ENCODE results near the gene CDHR2. TPM values are rescaled to one million over a fixed set of nuclear protein-coding genes. Genes with fewer than 3 reads are reported as not detected.
"Not testable (repeated sequence)": the region's sequence is repeated elsewhere in the genome, so short reads cannot be mapped to it uniquely, and the experiment has no call there.

The CDHR2 gene
- total and polyA plus RNA-seq, 4 donors: 0.20 to 23.0 (median 10.9) TPM

DNA sequence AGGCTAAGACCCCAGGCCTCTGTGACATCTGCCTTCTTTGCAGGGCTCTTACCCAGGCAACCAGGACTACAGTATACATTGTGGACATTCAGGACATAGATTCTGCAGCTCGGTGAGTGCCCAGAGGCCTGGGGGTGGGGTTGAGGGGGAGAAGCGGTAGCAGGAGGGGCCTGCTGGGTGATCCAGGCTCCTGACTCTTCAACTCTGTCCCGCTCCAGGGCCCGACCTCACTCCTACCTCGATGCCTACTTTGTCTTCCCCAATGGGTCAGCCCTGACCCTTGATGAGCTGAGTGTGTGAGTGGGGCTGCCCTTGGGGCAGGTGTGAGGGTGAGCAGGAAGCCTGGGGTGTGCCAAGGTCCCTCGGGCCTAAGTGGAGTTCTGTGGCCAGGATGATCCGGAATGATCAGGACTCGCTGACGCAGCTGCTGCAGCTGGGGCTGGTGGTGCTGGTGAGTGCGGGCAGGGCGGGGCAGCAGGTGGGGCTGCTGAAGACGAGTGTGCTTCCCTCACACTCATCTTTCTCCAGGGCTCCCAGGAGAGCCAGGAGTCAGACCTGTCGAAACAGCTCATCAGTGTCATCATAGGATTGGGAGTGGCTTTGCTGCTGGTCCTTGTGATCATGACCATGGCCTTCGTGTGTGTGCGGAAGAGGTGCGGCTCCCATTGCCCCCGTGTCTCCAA, 41.0 kb downstream of the CDHR2 start:
- no peak overlapping the region for H3K27ac ChIP-seq (ENCODE audit: low read depth, low read length)
- WGBS (ENCODE audit: insufficient coverage): 86% methylated on average over 4 of the region's 17 CpGs

GRCh38 chr5:176591667-176592066, 42.5 kb downstream of the CDHR2 start:
- not testable (repeated sequence) for H3K27me3 ChIP-seq (ENCODE audit: control insufficient read depth, insufficient read depth, low read length); H3K27ac ChIP-seq (ENCODE audit: low read depth, low read length); H3K9me3 ChIP-seq (ENCODE audit: control insufficient read depth, insufficient read depth, low read length); H3K4me1 ChIP-seq (ENCODE audit: control insufficient read depth, insufficient read depth, low read length); DNase-seq (ENCODE audit: low read depth in 4 of 6, low spot score in 6 of 6); H3K4me3 ChIP-seq (ENCODE audit: low read depth, low read length)
- 48% methylated on average over 2 of the region's 2 CpGs for WGBS (ENCODE audit: insufficient coverage)
- peaks cover 73% of the 10 kb centered on the region for H3K36me3 ChIP-seq (ENCODE audit: control insufficient read depth, insufficient read depth, low read length)

More for the DNA sequence above, 41.0 kb downstream of the CDHR2 start:
- Histone ChIP-seq H3K27me3 (ENCODE audit: control insufficient read depth, insufficient read depth, low read length) (no peaks in the 10 kb centered on the region), H3K9me3 (ENCODE audit: control insufficient read depth, insufficient read depth, low read length) (peaks cover 1% of the 10 kb centered on the region), H3K4me3 (ENCODE audit: low read depth, low read length) (no peak overlapping the region), H3K36me3 (ENCODE audit: control insufficient read depth, insufficient read depth, low read length) (peaks cover 62% of the 10 kb centered on the region), H3K4me1 (ENCODE audit: control insufficient read depth, insufficient read depth, low read length) (no peaks in the 10 kb centered on the region)
- no peak for DNase-seq (ENCODE audit: low read depth in 4 of 6, low spot score in 6 of 6)

GRCh38 chr5:176592573-176592972, 43.4 kb downstream of the CDHR2 start:
- Histone ChIP-seq H3K9me3 (ENCODE audit: control insufficient read depth, insufficient read depth, low read length) (no peaks in the 10 kb centered on the region), H3K27ac (ENCODE audit: low read depth, low read length) (no peak overlapping the region), H3K36me3 (ENCODE audit: control insufficient read depth, insufficient read depth, low read length) (peaks cover 77% of the 10 kb centered on the region), H3K4me3 (ENCODE audit: low read depth, low read length) (no peak overlapping the region), H3K4me1 (ENCODE audit: control insufficient read depth, insufficient read depth, low read length) (no peaks in the 10 kb centered on the region), H3K27me3 (ENCODE audit: control insufficient read depth, insufficient read depth, low read length) (no peaks in the 10 kb centered on the region)
- WGBS (ENCODE audit: insufficient coverage): 100% methylated on average over 1 of the region's 3 CpGs
- no peak for DNase-seq (ENCODE audit: low read depth in 4 of 6, low spot score in 6 of 6)

DNA sequence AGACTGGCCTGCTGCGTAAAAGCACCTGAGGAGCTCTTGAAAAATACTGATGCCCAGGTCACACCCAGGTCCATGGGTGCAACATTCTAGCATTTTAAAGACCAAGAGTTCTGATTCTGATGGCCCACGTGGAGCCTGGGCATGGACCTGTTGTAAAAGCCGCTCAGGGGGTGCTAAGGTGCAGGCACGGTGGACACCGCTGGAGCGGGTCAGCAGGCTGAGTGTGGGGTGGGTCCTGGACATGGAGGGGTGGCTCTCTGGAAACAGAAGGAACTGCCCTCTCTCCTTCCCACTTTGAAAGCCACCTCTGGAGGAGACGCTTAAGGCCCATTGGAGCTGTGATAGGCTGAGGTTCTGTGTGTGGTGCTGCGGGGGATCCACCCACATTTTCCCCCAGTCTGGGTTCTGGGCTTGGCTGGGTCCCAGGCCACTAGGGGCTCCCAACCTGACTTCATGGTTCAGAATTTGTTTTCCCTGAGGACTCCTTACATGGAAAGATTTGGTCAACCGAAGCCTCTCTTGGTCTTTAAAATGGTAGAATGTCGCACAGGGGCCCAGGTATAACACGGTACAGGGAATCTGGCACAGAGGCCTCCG, 44.2 kb downstream of the CDHR2 start:
- no peak overlapping the region for H3K4me3 ChIP-seq (ENCODE audit: low read depth, low read length)
- DNase-seq (ENCODE audit: low read depth in 4 of 6, low spot score in 6 of 6): no peak
- no peaks in the 10 kb centered on the region for H3K4me1 ChIP-seq (ENCODE audit: control insufficient read depth, insufficient read depth, low read length)
- H3K9me3 ChIP-seq (ENCODE audit: control insufficient read depth, insufficient read depth, low read length): no peaks in the 10 kb centered on the region
- no peaks in the 10 kb centered on the region for H3K27me3 ChIP-seq (ENCODE audit: control insufficient read depth, insufficient read depth, low read length)
- no peak overlapping the region for H3K27ac ChIP-seq (ENCODE audit: low read depth, low read length)
- WGBS (ENCODE audit: insufficient coverage): 92% methylated on average over 8 of the region's 12 CpGs
- peaks cover 81% of the 10 kb centered on the region for H3K36me3 ChIP-seq (ENCODE audit: control insufficient read depth, insufficient read depth, low read length)

DNA sequence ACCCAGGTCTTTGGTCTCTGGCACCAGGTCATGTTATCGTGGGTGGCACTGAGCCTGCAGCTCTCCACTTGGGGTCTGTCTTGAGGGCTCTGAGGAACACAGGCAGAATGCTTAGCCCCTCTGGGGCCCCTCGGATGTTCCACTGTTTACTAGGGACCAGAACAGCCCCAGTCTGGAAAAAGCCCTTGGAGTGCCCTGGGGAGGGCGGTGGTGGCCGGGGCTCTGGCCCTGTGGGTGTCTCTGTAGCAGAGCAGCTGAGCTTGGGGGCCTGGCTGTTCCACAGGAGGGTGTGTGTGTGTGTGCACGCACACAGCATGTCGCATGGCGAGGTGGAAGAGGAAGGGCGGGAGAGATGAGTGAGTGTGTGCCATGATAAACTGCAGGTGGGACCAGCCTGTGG, 45.4 kb downstream of the CDHR2 start:
- no peak for DNase-seq (ENCODE audit: low read depth in 4 of 6, low spot score in 6 of 6)
- Histone ChIP-seq H3K27ac (ENCODE audit: low read depth, low read length) (no peak overlapping the region), H3K9me3 (ENCODE audit: control insufficient read depth, insufficient read depth, low read length) (no peaks in the 10 kb centered on the region), H3K27me3 (ENCODE audit: control insufficient read depth, insufficient read depth, low read length) (no peaks in the 10 kb centered on the region), H3K4me1 (ENCODE audit: control insufficient read depth, insufficient read depth, low read length) (no peaks in the 10 kb centered on the region), H3K36me3 (ENCODE audit: control insufficient read depth, insufficient read depth, low read length) (peaks cover 84% of the 10 kb centered on the region), H3K4me3 (ENCODE audit: low read depth, low read length) (no peak overlapping the region)
- WGBS (ENCODE audit: insufficient coverage): 85% methylated on average over 7 of the region's 8 CpGs

DNA sequence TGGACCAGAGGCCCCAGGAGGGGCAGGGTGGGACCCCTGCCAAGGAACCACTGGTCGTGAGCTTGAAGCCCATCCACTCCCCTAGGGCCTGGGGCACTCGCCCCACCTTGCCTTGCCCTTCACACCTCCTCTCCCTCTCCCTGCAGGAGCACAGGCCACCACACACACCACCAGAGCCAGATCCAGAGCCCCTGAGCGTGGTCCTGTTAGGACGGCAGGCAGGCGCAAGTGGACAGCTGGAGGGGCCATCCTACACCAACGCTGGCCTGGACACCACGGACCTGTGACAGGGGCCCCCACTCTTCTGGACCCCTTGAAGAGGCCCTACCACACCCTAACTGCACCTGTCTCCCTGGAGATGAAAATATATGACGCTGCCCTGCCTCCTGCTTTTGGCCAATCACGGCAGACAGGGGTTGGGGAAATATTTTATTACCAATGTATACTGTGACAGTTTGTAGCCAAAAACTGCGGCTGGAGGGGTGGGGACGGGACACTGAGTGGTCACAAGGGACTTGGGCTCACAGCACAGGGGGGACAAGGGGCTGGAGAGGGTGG, 46.3 kb downstream of the CDHR2 start:
- Histone ChIP-seq H3K4me3 (ENCODE audit: low read depth, low read length) (no peak overlapping the region), H3K27ac (ENCODE audit: low read depth, low read length) (no peak overlapping the region), H3K9me3 (ENCODE audit: control insufficient read depth, insufficient read depth, low read length) (no peaks in the 10 kb centered on the region), H3K4me1 (ENCODE audit: control insufficient read depth, insufficient read depth, low read length) (no peaks in the 10 kb centered on the region), H3K27me3 (ENCODE audit: control insufficient read depth, insufficient read depth, low read length) (no peaks in the 10 kb centered on the region), H3K36me3 (ENCODE audit: control insufficient read depth, insufficient read depth, low read length) (peaks cover 81% of the 10 kb centered on the region)
- 85% methylated on average over 7 of the region's 11 CpGs for WGBS (ENCODE audit: insufficient coverage)
- DNase-seq (ENCODE audit: low read depth in 4 of 6, low spot score in 6 of 6): no peak

DNA sequence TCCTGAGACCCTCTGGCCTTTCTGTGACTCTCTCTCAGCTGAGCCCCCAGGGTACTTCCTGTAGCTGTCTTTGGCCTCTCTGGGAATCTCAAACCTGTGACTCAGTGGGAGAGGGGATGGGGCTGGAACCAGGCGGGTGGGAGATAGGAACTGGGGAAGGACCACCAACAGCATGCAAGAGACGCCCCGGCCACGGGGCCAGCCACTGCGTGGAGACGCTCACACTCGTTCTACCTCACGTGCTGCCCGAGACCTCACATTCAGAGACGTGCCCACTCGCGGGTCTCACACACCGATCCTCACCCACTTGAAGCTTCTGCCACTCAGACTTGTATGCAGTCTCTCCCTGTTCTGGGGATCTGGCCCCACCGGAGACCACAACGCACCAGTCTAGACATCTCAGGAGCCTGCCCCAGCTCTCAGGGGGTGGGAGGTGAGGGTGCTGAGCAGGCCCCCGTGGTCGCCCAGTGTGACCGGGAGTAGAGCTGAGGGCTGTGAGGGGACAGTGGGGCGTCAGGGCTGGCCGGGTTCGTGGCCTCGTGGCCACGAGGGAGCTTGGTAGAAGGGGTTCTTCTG, 47.0 kb downstream of the CDHR2 start:
- Histone ChIP-seq H3K36me3 (ENCODE audit: control insufficient read depth, insufficient read depth, low read length) (peaks cover 74% of the 10 kb centered on the region), H3K27ac (ENCODE audit: low read depth, low read length) (no peak overlapping the region), H3K4me3 (ENCODE audit: low read depth, low read length) (no peak overlapping the region), H3K27me3 (ENCODE audit: control insufficient read depth, insufficient read depth, low read length) (no peaks in the 10 kb centered on the region), H3K4me1 (ENCODE audit: control insufficient read depth, insufficient read depth, low read length) (no peaks in the 10 kb centered on the region), H3K9me3 (ENCODE audit: control insufficient read depth, insufficient read depth, low read length) (no peaks in the 10 kb centered on the region)
- DNase-seq (ENCODE audit: low read depth in 4 of 6, low spot score in 6 of 6): no peak
- WGBS (ENCODE audit: insufficient coverage): 91% methylated on average over 22 of the region's 23 CpGs

- Histone ChIP-seq H3K4me1 (ENCODE audit: control insufficient read depth, insufficient read depth, low read length) (peaks cover 2% of the 10 kb centered on the region), H3K27me3 (ENCODE audit: control insufficient read depth, insufficient read depth, low read length) (no peaks in the 10 kb centered on the region), H3K9me3 (ENCODE audit: control insufficient read depth, insufficient read depth, low read length) (no peaks in the 10 kb centered on the region), H3K4me3 (ENCODE audit: low read depth, low read length) (no peak overlapping the region), H3K27ac (ENCODE audit: low read depth, low read length) (no peak overlapping the region), H3K36me3 (ENCODE audit: control insufficient read depth, insufficient read depth, low read length) (peaks cover 68% of the 10 kb centered on the region)
- 43% methylated on average over 87 of the region's 98 CpGs for WGBS (ENCODE audit: insufficient coverage)
- DNase-seq (ENCODE audit: low read depth in 4 of 6, low spot score in 6 of 6): no peak
Observed at GRCh38 chr5:176596689-176597416, 47.7 kb downstream of the CDHR2 start.

DNA sequence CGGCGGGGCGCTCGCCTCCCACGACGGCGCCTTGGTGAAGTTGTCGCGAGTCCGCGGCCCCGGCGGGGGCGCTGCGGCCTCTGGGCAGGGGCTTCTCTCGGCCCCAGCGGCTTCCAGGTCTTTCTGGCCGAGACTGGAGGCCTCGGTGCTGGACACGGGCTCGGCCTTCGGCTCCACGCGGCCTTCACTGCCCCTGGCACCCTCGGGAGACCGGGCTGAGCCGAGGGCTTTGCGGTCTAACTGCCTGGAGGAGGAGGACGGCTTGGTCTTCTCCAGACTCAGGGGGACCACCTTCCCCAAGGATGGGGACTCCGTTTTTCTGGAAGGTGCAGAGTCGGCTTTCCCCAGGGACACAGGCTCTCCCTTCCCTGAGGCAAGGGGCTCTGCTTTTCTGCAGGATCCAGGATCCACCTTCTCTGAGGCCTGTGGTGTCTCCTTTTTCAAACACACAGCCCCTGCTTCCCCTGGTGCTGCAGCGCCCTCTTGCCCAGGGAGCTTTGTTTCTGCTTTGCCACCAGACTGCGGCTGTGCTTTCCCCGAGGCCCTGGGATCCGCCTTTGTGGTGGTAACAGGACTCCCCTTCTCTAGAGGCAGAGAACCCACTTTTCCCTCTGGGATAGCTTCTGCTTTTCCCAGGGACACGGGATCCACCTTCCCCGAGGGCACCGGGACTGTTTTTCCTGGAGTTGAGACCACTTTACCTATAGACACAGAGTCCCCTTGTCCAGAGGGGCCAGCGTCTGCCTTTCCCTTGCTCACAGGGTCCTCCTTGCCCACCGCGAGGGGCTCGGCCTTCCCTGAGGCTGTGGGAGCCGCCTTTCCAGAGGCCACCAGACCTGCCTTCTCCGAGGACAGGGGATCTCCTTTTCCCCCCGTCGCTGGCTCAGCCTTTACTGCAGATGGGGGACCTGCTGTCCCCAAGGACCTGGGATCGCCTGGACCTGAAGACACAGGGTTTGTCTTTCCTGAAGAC, 48.6 kb downstream of the CDHR2 start:
- no peaks in the 10 kb centered on the region for H3K27me3 ChIP-seq (ENCODE audit: control insufficient read depth, insufficient read depth, low read length)
- peaks cover 3% of the 10 kb centered on the region for H3K4me1 ChIP-seq (ENCODE audit: control insufficient read depth, insufficient read depth, low read length)
- WGBS (ENCODE audit: insufficient coverage): 76% methylated on average over 47 of the region's 47 CpGs
- DNase-seq (ENCODE audit: low read depth in 4 of 6, low spot score in 6 of 6): no peak
- H3K36me3 ChIP-seq (ENCODE audit: control insufficient read depth, insufficient read depth, low read length): peaks cover 62% of the 10 kb centered on the region
- H3K9me3 ChIP-seq (ENCODE audit: control insufficient read depth, insufficient read depth, low read length): no peaks in the 10 kb centered on the region
- no peak overlapping the region for H3K4me3 ChIP-seq (ENCODE audit: low read depth, low read length)
- H3K27ac ChIP-seq (ENCODE audit: low read depth, low read length): no peak overlapping the region

Data from spinal cord (tissue), 10 donors.